ENCODE results near the gene AP1B1. TPM values are rescaled to one million over a fixed set of nuclear protein-coding genes. Genes with fewer than 3 reads are reported as not detected.
A peak's percentile ranks its signal among the peaks of the same experiment; 100 is the strongest.

The AP1B1 gene
- total RNA-seq, 8 experiments from 2014 or later = 31.3 to 60.4 (median 45.4) TPM

DNA sequence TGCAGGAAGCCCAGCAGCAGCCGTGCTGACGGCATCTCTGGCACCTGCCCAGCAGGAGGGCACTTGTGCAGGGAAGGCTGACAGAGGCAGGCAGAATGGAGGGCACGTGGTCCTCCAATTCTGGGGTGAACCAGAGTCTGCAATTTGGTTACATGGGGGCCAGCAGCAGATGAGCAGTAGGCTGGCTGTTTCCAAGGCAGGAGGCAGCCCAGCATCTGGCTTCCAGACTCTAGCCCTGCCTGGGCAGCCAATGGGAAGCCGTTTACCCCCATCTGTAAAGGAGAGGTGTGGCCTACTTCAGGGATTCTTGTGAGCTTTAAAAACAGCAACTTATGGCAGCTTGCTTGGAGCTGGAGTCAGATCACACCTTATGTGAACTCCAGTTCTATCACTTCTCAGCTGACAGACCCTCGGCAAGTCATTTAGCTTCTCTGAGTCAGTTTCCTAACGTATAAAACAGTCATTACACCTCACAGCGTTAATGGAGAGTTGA lies 45.0 kb downstream of the AP1B1 start:
- Histone ChIP-seq H3K27ac (no peak overlapping the region), H3K4me1 (replicated peaks in 1 of 2) (no peaks in the 10 kb centered on the region), H3K4me3 (no peak overlapping the region)
- in situ Hi-C loops (cut with MboI; ENCODE audit: low pct_unique_long_range_greater_than_20kb in 2 of 9, low sequenced_read_pairs in 9 of 9, unreplicated experiment in 9 of 9) = no loop called here
- whole genome bisulfite sequencing, 10 experiments = 50 to 100% (median 78%) methylated on average over 1 to 3 of the region's 7 CpGs; no CpG with 5 or more reads in 4 of the 10 experiments
- peak in 4 of 8 experiments; percentile 16 to 95 (median 72) for ATAC-seq (replicated peaks in 6 of 8)

GRCh38 chr22:29342577-29343312 lies 45.6 kb downstream of the AP1B1 start:
- peak in 1 of 8 experiments; percentile 36 for ATAC-seq (replicated peaks in 6 of 8)
- no peak overlapping the region for H3K27ac ChIP-seq
- no peak overlapping the region for H3K4me3 ChIP-seq
- in situ Hi-C loops (cut with MboI; ENCODE audit: low pct_unique_long_range_greater_than_20kb in 2 of 9, low sequenced_read_pairs in 9 of 9, unreplicated experiment in 9 of 9) = no loop called here
- no peaks in the 10 kb centered on the region for H3K4me1 ChIP-seq (replicated peaks in 1 of 2)
- WGBS, 10 experiments = 57 to 100% (median 100%) methylated on average over 1 to 5 of the region's 10 CpGs; no CpG with 5 or more reads in 2 of the 10 experiments

- H3K4me1 ChIP-seq (replicated peaks in 1 of 2) = no peaks in the 10 kb centered on the region
Observed at GRCh38 chr22:29342177-29342576, 46.2 kb downstream of the AP1B1 start.

GRCh38 chr22:29341849-29342127 lies 46.6 kb downstream of the AP1B1 start:
- peak in 1 of 8 experiments; percentile 17 for ATAC-seq (replicated peaks in 6 of 8)
- in situ Hi-C loops (cut with MboI; ENCODE audit: low pct_unique_long_range_greater_than_20kb in 2 of 9, low sequenced_read_pairs in 9 of 9, unreplicated experiment in 9 of 9) = no loop called here
- Histone ChIP-seq H3K27ac (no peak overlapping the region), H3K4me1 (replicated peaks in 1 of 2) (no peaks in the 10 kb centered on the region), H3K4me3 (no peak overlapping the region)
- 100% methylated on average over 1 to 2 of the region's 2 CpGs; no CpG with 5 or more reads in 8 of the 10 experiments for WGBS, 10 experiments

More at GRCh38 chr22:29342177-29342576, 46.2 kb downstream of the AP1B1 start:
- in situ Hi-C loops (cut with MboI; ENCODE audit: low pct_unique_long_range_greater_than_20kb in 2 of 9, low sequenced_read_pairs in 9 of 9, unreplicated experiment in 9 of 9) = no loop called here
- no peak overlapping the region for H3K27ac ChIP-seq
- no peak overlapping the region for H3K4me3 ChIP-seq
- WGBS, 10 experiments = 80 to 100% (median 100%) methylated on average over 1 of the region's 6 CpGs; no CpG with 5 or more reads in 5 of the 10 experiments
- ATAC-seq (replicated peaks in 6 of 8) = no peak

- no peak overlapping the region for H3K27ac ChIP-seq
- in situ Hi-C loops (cut with MboI; ENCODE audit: low pct_unique_long_range_greater_than_20kb in 2 of 9, low sequenced_read_pairs in 9 of 9, unreplicated experiment in 9 of 9) = no loop called here
Observed at GRCh38 chr22:29341056-29341848, 47.1 kb downstream of the AP1B1 start.

GRCh38 chr22:29340566-29340965 lies 47.8 kb downstream of the AP1B1 start:
- no peaks in the 10 kb centered on the region for H3K4me1 ChIP-seq (replicated peaks in 1 of 2)
- peak in 1 of 8 experiments; percentile 12 for ATAC-seq (replicated peaks in 6 of 8)
- in situ Hi-C loops (cut with MboI; ENCODE audit: low pct_unique_long_range_greater_than_20kb in 2 of 9, low sequenced_read_pairs in 9 of 9, unreplicated experiment in 9 of 9) = no loop called here
- WGBS, 10 experiments = 83 to 100% methylated on average over 1 to 5 of the region's 8 CpGs; no CpG with 5 or more reads in 8 of the 10 experiments
- H3K27ac ChIP-seq = no peak overlapping the region
- H3K4me3 ChIP-seq = no peak overlapping the region

More at GRCh38 chr22:29341056-29341848, 47.1 kb downstream of the AP1B1 start:
- H3K4me1 ChIP-seq (replicated peaks in 1 of 2) = no peaks in the 10 kb centered on the region
- ATAC-seq (replicated peaks in 6 of 8) = no peak
- H3K4me3 ChIP-seq = no peak overlapping the region
- WGBS, 10 experiments = 82 to 100% (median 98%) methylated on average over 1 to 11 of the region's 25 CpGs; no CpG with 5 or more reads in 1 of the 10 experiments

- WGBS, 10 experiments = 60 to 100% (median 93%) methylated on average over 1 to 8 of the region's 23 CpGs; no CpG with 5 or more reads in 3 of the 10 experiments
- no peak for ATAC-seq (replicated peaks in 6 of 8)
- no peak overlapping the region for H3K27ac ChIP-seq
Observed at GRCh38 chr22:29339381-29340235, 48.8 kb downstream of the AP1B1 start.

GRCh38 chr22:29338398-29338797 lies 50.0 kb downstream of the AP1B1 start:
- H3K4me3 ChIP-seq = no peak overlapping the region
- no peak overlapping the region for H3K27ac ChIP-seq
- H3K4me1 ChIP-seq (replicated peaks in 1 of 2) = no peaks in the 10 kb centered on the region
- no peak for ATAC-seq (replicated peaks in 6 of 8)
- WGBS, 10 experiments = 60 to 100% (median 87%) methylated on average over 1 to 4 of the region's 6 CpGs; no CpG with 5 or more reads in 3 of the 10 experiments
- in situ Hi-C loops (cut with MboI; ENCODE audit: low pct_unique_long_range_greater_than_20kb in 2 of 9, low sequenced_read_pairs in 9 of 9, unreplicated experiment in 9 of 9) = no loop called here

More at GRCh38 chr22:29339381-29340235, 48.8 kb downstream of the AP1B1 start:
- H3K4me1 ChIP-seq (replicated peaks in 1 of 2) = no peaks in the 10 kb centered on the region
- no peak overlapping the region for H3K4me3 ChIP-seq
- in situ Hi-C loops (cut with MboI; ENCODE audit: low pct_unique_long_range_greater_than_20kb in 2 of 9, low sequenced_read_pairs in 9 of 9, unreplicated experiment in 9 of 9) = no loop called here

GRCh38 chr22:29337631-29338284 lies 50.6 kb downstream of the AP1B1 start:
- ATAC-seq (replicated peaks in 6 of 8) = peak in 2 of 8 experiments; percentile 32 to 66

GRCh38 chr22:29336751-29337490 lies 51.4 kb downstream of the AP1B1 start:
- no peaks in the 10 kb centered on the region for H3K4me1 ChIP-seq (replicated peaks in 1 of 2)
- 80 to 100% (median 93%) methylated on average over 1 to 6 of the region's 14 CpGs; no CpG with 5 or more reads in 5 of the 10 experiments for WGBS, 10 experiments
- in situ Hi-C loops (cut with MboI; ENCODE audit: low pct_unique_long_range_greater_than_20kb in 2 of 9, low sequenced_read_pairs in 9 of 9, unreplicated experiment in 9 of 9) = no loop called here
- no peak overlapping the region for H3K4me3 ChIP-seq
- H3K27ac ChIP-seq = no peak overlapping the region
- no peak for ATAC-seq (replicated peaks in 6 of 8)

More at GRCh38 chr22:29337631-29338284, 50.6 kb downstream of the AP1B1 start:
- no peak overlapping the region for H3K4me3 ChIP-seq
- WGBS, 10 experiments = 73 to 92% (median 83%) methylated on average over 3 to 5 of the region's 12 CpGs; no CpG with 5 or more reads in 6 of the 10 experiments
- no peaks in the 10 kb centered on the region for H3K4me1 ChIP-seq (replicated peaks in 1 of 2)
- H3K27ac ChIP-seq = no peak overlapping the region
- in situ Hi-C loops (cut with MboI; ENCODE audit: low pct_unique_long_range_greater_than_20kb in 2 of 9, low sequenced_read_pairs in 9 of 9, unreplicated experiment in 9 of 9) = no loop called here

- no peak overlapping the region for H3K27ac ChIP-seq
- no peak for ATAC-seq (replicated peaks in 6 of 8)
- H3K4me1 ChIP-seq (replicated peaks in 1 of 2) = no peaks in the 10 kb centered on the region
- H3K4me3 ChIP-seq = no peak overlapping the region
- in situ Hi-C loops (cut with MboI; ENCODE audit: low pct_unique_long_range_greater_than_20kb in 2 of 9, low sequenced_read_pairs in 9 of 9, unreplicated experiment in 9 of 9) = no loop called here
- 92% methylated on average over 2 of the region's 11 CpGs; no CpG with 5 or more reads in 9 of the 10 experiments for WGBS, 10 experiments
Observed at GRCh38 chr22:29335656-29336055, 52.7 kb downstream of the AP1B1 start.
